HepG2 (cell line): ENCODE data around the gene CHRNB1. TPM values are rescaled to one million over a fixed set of nuclear protein-coding genes. Genes with fewer than 3 reads are reported as not detected.
A peak's percentile ranks its signal among the peaks of the same experiment; 100 is the strongest.

Experiments used
- ELF4 ChIP-seq: sonication (generic); formaldehyde crosslinking; IDR thresholded peaks from 2 replicates; pipeline ENCODE4 v1.5.0; 2020; ENCODE audit warnings: missing genetic modification reagents, mild to moderate bottlenecking, moderate library complexity, borderline replicate concordance
- ESRRA ChIP-seq: sonication (generic); formaldehyde crosslinking; IDR thresholded peaks from 2 replicates; pipeline ENCODE4 v1.5.1; 2020; ENCODE audit warnings: mild to moderate bottlenecking, low read depth, missing genetic modification reagents
- FOSL1 ChIP-seq: sonication (generic); formaldehyde crosslinking; IDR thresholded peaks from 2 replicates; pipeline ENCODE4 v1.9.0; 2021; ENCODE audit warnings: missing genetic modification reagents, borderline replicate concordance
- HMG20B ChIP-seq: conservative IDR thresholded peaks from 2 replicates; pipeline ENCODE4 v1.6.1; 2016; ENCODE audit warnings: missing genetic modification reagents, missing compliant biosample characterization
- MYC ChIP-seq: sonication (generic); formaldehyde crosslinking; IDR thresholded peaks from 2 replicates; pipeline ENCODE4 v1.9.0; 2021; ENCODE audit warnings: missing genetic modification reagents, borderline replicate concordance
- NFKBIZ ChIP-seq: IDR thresholded peaks from 2 replicates; pipeline ENCODE4 v1.6.1; 2018; ENCODE audit warnings: missing genetic modification reagents, missing compliant biosample characterization
- SCMH1 ChIP-seq: sonication (generic); formaldehyde crosslinking; IDR thresholded peaks from 2 replicates; pipeline ENCODE4 v1.9.0; 2021; ENCODE audit warnings: missing genetic modification reagents, mild to moderate bottlenecking, borderline replicate concordance
- SMAD1 ChIP-seq: sonication (generic); formaldehyde crosslinking; IDR thresholded peaks from 2 replicates; pipeline ENCODE4 v1.4.0; 2020; ENCODE audit warnings: missing genetic modification reagents, low read depth, mild to moderate bottlenecking, borderline replicate concordance
- XRCC5 ChIP-seq: fragments of 200-400 bp; formaldehyde crosslinking; optimal IDR thresholded peaks from 2 replicates; pipeline ENCODE3; 2017; ENCODE audit warnings: mild to moderate bottlenecking, low read length
- ZNF446 ChIP-seq: sonication (generic); formaldehyde crosslinking; IDR thresholded peaks from 2 replicates; pipeline ENCODE4 v1.5.0; 2020; ENCODE audit warnings: mild to moderate bottlenecking, missing genetic modification reagents
- ZNF563 ChIP-seq: sonication (generic); formaldehyde crosslinking; IDR thresholded peaks from 2 replicates; pipeline ENCODE4 v1.8.0; 2022; ENCODE audit warnings: mild to moderate bottlenecking, moderate library complexity, missing genetic modification reagents
- ZNF572 ChIP-seq: sonication (generic); formaldehyde crosslinking; IDR thresholded peaks from 2 replicates; pipeline ENCODE4 v1.5.1; 2020; ENCODE audit warnings: mild to moderate bottlenecking, missing genetic modification reagents
- ZNF576 ChIP-seq: sonication (generic); formaldehyde crosslinking; IDR thresholded peaks from 2 replicates; pipeline ENCODE4 v1.4.0; 2020; ENCODE audit warnings: mild to moderate bottlenecking, missing genetic modification reagents
- ZNF770 ChIP-seq: sonication (generic); formaldehyde crosslinking; IDR thresholded peaks from 2 replicates; pipeline ENCODE4 v1.5.0; 2020; ENCODE audit warnings: mild to moderate bottlenecking, missing genetic modification reagents
- polyA plus RNA-seq, 8 experiments: library from polyadenylated mRNA; depleted of rRNA in 3 of 8; stranded (reverse) in 7 of 8; unstranded in 1 of 8; fragments of >200 nt; fragmentation: Illumina TruSeq in 4 of 8; extraction: Trizol in 4 of 8; gene quantifications; 2 replicates each; pipeline versions ENCODE4 v1.2.1 to v1.2.3, GENCODE V29; 2011 to 2016; ENCODE audit warnings: low read depth in 4 of 8, missing spikeins in 1 of 8, mixed read lengths in 1 of 8; ENCODE audit not compliant: insufficient read depth in 1 of 8
- total RNA-seq, 5 experiments: library from RNA; depleted of rRNA; stranded (reverse); fragments of >200 nt; fragmentation: Illumina TruSeq; extraction: Trizol; gene quantifications; 2 replicates each; pipeline ENCODE4 v1.2.3, GENCODE V29; 2016; ENCODE audit warnings: low read depth in 1 of 5
- TF ChIP-seq, protein P1 (sequence below): IDR thresholded peaks from 2 replicates; pipeline ENCODE4 v1.6.1; 2012; ENCODE audit warnings: low read depth, low read length, improper control_type of control experiment
- TF ChIP-seq, protein P2 (sequence below): sonication (generic); formaldehyde crosslinking; IDR thresholded peaks from 2 replicates; pipeline ENCODE4 v1.4.0; 2020; ENCODE audit warnings: missing genetic modification reagents, borderline replicate concordance
- TF ChIP-seq, protein P3 (sequence below): fragments of 450-650 bp; IDR thresholded peaks from 2 replicates; pipeline ENCODE4 v1.6.1; 2017
- TF ChIP-seq, protein P4 (sequence below): sonication (generic); formaldehyde crosslinking; IDR thresholded peaks from 2 replicates; pipeline ENCODE4 v1.8.0; 2022; ENCODE audit warnings: mild to moderate bottlenecking, missing genetic modification reagents, borderline replicate concordance
- TF ChIP-seq, protein P5 (sequence below): IDR thresholded peaks from 2 replicates; pipeline ENCODE4 v1.6.1; 2016; ENCODE audit warnings: mild to moderate bottlenecking, missing biosample characterization, missing genetic modification reagents

The CHRNB1 gene
- total and polyA plus RNA-seq, 2 of the 13 experiments (the other 11 are each of a cell fraction or from before 2014, with no cell fraction given), result 5.4 to 33.7 TPM

DNA sequence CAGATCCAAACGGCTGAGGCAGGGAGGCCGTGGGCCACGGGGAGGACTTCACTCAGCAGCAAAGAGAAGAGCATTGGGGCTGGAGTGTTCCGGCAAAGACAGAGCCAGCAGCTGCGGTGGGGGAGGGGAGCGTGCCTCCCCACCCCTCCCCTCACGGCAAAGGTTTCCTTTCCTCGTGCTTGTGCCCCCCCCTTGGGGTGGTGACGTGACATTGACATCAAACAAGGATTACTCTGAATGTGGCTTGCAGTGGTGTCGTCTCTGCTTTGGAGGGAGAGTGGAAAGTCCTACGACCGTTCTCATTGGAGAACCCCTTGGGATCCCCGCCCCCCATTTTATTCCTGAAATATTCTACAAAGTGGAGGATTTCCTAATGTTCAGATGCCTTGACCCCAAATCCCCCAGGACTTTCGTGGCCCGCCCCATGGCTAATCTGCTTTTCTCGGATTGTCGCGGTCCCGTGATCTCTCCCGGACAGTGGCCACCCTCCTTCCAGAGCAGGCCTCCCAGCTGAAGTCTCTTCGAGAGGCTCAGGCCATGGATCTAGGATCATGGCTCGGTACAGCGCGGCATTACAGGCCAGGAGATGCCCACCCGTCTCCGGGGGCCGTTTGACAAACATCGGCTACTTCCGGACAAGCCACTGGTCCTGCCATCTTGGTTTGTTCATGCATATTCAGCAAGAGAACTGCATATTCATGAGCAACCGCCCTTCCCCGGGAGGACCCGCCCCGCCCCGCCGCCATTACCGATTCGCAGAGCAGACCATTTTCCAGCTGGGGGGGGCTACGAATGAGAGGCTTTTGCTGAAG, 38.6 kb downstream of the CHRNB1 start (continued):
- TF ChIP-seq, protein P1, sequence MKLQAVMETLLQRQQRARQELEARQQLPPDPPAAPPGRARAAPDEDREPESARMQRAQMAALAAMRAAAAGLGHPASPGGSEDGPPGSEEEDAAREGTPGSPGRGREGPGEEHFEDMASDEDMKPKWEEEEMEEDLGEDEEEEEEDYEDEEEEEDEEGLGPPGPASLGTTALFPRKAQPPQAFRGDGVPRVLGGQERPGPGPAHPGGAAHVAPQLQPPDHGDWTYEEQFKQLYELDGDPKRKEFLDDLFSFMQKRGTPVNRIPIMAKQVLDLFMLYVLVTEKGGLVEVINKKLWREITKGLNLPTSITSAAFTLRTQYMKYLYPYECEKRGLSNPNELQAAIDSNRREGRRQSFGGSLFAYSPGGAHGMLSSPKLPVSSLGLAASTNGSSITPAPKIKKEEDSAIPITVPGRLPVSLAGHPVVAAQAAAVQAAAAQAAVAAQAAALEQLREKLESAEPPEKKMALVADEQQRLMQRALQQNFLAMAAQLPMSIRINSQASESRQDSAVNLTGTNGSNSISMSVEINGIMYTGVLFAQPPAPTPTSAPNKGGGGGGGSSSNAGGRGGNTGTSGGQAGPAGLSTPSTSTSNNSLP, result no peak
- TF ChIP-seq ZNF576 (CRISPR knock-in tag) (no peak), ESRRA (CRISPR knock-in tag) (0 out of 2 replicates have a peak, but pooled peaks have one; percentile 23), FOSL1 (CRISPR knock-in tag) (no peak), HMG20B (CRISPR knock-in tag) (no peak), ELF4 (CRISPR knock-in tag) (peak; percentile 30; the same call in 1 of the 2 replicates), SMAD1 (CRISPR knock-in tag) (0 out of 2 replicates have a peak, but pooled peaks have one; percentile 40), ZNF563 (CRISPR knock-in tag) (no peak), SCMH1 (CRISPR knock-in tag) (no peak), NFKBIZ (CRISPR knock-in tag) (no peak), MYC (CRISPR knock-in tag) (peak; percentile 66), ZNF770 (CRISPR knock-in tag) (peak; percentile 53; the same call in 1 of the 2 replicates), ZNF446 (CRISPR knock-in tag) (no peak), ZNF572 (CRISPR knock-in tag) (peak; percentile 93; the same call in 1 of the 2 replicates), XRCC5 (no peak)
- TF ChIP-seq, protein P2, sequence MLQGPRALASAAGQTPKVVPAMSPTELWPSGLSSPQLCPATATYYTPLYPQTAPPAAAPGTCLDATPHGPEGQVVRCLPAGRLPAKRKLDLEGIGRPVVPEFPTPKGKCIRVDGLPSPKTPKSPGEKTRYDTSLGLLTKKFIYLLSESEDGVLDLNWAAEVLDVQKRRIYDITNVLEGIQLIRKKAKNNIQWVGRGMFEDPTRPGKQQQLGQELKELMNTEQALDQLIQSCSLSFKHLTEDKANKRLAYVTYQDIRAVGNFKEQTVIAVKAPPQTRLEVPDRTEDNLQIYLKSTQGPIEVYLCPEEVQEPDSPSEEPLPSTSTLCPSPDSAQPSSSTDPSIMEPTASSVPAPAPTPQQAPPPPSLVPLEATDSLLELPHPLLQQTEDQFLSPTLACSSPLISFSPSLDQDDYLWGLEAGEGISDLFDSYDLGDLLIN, result no peak
- TF ChIP-seq, protein P3, sequence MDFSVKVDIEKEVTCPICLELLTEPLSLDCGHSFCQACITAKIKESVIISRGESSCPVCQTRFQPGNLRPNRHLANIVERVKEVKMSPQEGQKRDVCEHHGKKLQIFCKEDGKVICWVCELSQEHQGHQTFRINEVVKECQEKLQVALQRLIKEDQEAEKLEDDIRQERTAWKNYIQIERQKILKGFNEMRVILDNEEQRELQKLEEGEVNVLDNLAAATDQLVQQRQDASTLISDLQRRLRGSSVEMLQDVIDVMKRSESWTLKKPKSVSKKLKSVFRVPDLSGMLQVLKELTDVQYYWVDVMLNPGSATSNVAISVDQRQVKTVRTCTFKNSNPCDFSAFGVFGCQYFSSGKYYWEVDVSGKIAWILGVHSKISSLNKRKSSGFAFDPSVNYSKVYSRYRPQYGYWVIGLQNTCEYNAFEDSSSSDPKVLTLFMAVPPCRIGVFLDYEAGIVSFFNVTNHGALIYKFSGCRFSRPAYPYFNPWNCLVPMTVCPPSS, result no peak
- TF ChIP-seq, protein P4, sequence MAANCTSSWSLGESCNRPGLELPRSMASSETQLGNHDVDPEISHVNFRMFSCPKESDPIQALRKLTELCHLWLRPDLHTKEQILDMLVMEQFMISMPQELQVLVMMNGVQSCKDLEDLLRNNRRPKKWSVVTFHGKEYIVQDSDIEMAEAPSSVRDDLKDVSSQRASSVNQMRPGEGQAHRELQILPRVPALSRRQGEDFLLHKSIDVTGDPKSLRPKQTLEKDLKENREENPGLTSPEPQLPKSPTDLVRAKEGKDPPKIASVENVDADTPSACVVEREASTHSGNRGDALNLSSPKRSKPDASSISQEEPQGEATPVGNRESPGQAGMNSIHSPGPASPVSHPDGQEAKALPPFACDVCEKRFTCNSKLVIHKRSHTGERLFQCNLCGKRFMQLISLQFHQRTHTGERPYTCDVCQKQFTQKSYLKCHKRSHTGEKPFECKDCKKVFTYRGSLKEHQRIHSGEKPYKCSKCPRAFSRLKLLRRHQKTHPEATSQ (CRISPR knock-in tag), result no peak
- TF ChIP-seq, protein P5, sequence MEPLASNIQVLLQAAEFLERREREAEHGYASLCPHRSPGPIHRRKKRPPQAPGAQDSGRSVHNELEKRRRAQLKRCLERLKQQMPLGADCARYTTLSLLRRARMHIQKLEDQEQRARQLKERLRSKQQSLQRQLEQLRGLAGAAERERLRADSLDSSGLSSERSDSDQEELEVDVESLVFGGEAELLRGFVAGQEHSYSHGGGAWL (CRISPR knock-in tag), result no peak; the same call in 1 of the 2 replicates
